KMS-11 (cell line): Measurements from ENCODE around the gene ADCYAP1.
"Not testable (repeated sequence)": the region's sequence is repeated elsewhere in the genome, so short reads cannot be mapped to it uniquely, and the experiment has no call there.

Experiments
- H2AFZ ChIP-seq: fragments of 200-600 bp; sonication (generic); 2 replicates; pipeline ENCODE4 v1.6.1; 2016; ENCODE audit warnings: antibody characterized with exemption, mixed run types, low read depth
- H3K27ac ChIP-seq: fragments of 200-600 bp; sonication (generic); 2 replicates; pipeline ENCODE4 v1.6.1; 2016; ENCODE audit warnings: mild to moderate bottlenecking, mixed run types
- H3K27me3 ChIP-seq: fragments of 200-600 bp; sonication (generic); 2 replicates; pipeline ENCODE4 v1.6.1; 2017; ENCODE audit warnings: mild to moderate bottlenecking, low read depth, mixed run types, moderate library complexity; ENCODE audit not compliant: insufficient read depth
- H3K36me3 ChIP-seq: fragments of 200-600 bp; sonication (generic); 2 replicates; pipeline ENCODE4 v1.6.1; 2017; ENCODE audit warnings: mild to moderate bottlenecking, mixed run types; ENCODE audit not compliant: insufficient read depth
- H3K4me1 ChIP-seq: fragments of 200-600 bp; sonication (generic); 2 replicates; pipeline ENCODE4 v1.6.1; 2016; ENCODE audit warnings: mild to moderate bottlenecking, low read depth, mixed run types; ENCODE audit not compliant: poor library complexity, severe bottlenecking
- H3K4me2 ChIP-seq: fragments of 200-600 bp; sonication (generic); 2 replicates; pipeline ENCODE4 v1.7.0; 2016; ENCODE audit warnings: mild to moderate bottlenecking, mixed run types
- H3K4me3 ChIP-seq: fragments of 200-600 bp; sonication (generic); IDR thresholded peaks from 2 replicates; pipeline ENCODE4 v1.6.1; 2017; ENCODE audit warnings: low read depth, low read length, mixed read lengths; ENCODE audit not compliant: insufficient read depth
- H3K79me2 ChIP-seq: fragments of 200-600 bp; sonication (generic); 2 replicates; pipeline ENCODE4 v1.6.1; 2016; ENCODE audit warnings: low read depth, mixed run types; ENCODE audit not compliant: insufficient read depth
- H3K9ac ChIP-seq: fragments of 200-600 bp; sonication (generic); 2 replicates; pipeline ENCODE4 v1.6.1; 2016; ENCODE audit warnings: mild to moderate bottlenecking, mixed run types
- H4K20me1 ChIP-seq: fragments of 200-600 bp; sonication (generic); 2 replicates; pipeline ENCODE4 v1.6.1; 2016; ENCODE audit warnings: mild to moderate bottlenecking, mixed run types; ENCODE audit not compliant: insufficient read depth
- CTCF ChIP-seq: fragments of 200-600 bp; sonication (generic); conservative IDR thresholded peaks from 2 replicates; pipeline ENCODE4 v1.6.1; 2017; ENCODE audit warnings: low read depth, mild to moderate bottlenecking, antibody characterized with exemption, low read length, moderate library complexity, mixed read lengths

ADCYAP1 gene

GRCh38 chr18:904218-905090 lies at the start of gene ADCYAP1:
ADCYAP1 (plus strand) TSS chr18:904871; CDS start chr18:905387, 516 bp downstream.
- Histone ChIP-seq H3K27me3 (no peaks in the 10 kb centered on the region), H3K4me1 (peaks cover 4% of the 10 kb centered on the region), H3K27ac (no peak within 1 kb of the TSS), H3K4me2 (no peak within 1 kb of the TSS), H4K20me1 (no peaks in the 10 kb centered on the region), H2AFZ (no peak within 1 kb of the TSS), H3K4me3 (no peak within 1 kb of the TSS), H3K36me3 (no peaks in the 10 kb centered on the region), H3K9ac (no peak within 1 kb of the TSS), H3K79me2 (no peaks in the 10 kb centered on the region)
- TF ChIP-seq CTCF, result no peak

DNA sequence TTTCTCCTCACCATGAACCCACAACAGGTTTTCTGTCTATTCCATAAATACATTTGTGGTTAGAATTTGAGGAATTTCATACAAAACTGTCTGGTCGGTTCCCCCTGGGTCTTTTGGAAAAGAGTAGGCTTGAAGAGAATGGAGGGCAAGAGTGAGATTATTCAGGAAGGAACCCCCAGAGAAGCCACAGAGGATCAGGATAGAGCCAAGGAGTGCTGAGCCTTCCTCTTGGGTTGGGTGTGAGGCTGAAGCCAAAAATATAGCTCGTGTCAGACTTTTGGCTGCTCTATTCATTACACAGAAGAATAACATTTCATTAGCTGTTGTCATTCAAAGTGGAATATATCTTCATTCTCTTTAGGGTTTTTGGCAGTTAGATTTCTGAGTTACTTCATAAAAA lies 46.7 kb upstream of the ADCYAP1 start:
- no peak overlapping the region for H3K4me2 ChIP-seq
- H4K20me1 ChIP-seq, result no peaks in the 10 kb centered on the region
- no peak overlapping the region for H3K9ac ChIP-seq
- no peaks in the 10 kb centered on the region for H3K4me1 ChIP-seq
- no peaks in the 10 kb centered on the region for H3K36me3 ChIP-seq
- no peaks in the 10 kb centered on the region for H3K27me3 ChIP-seq
- TF ChIP-seq CTCF, result no peak
- no peaks in the 10 kb centered on the region for H3K79me2 ChIP-seq
- H2AFZ ChIP-seq, result no peak overlapping the region
- no peak overlapping the region for H3K4me3 ChIP-seq
- no peak overlapping the region for H3K27ac ChIP-seq

DNA sequence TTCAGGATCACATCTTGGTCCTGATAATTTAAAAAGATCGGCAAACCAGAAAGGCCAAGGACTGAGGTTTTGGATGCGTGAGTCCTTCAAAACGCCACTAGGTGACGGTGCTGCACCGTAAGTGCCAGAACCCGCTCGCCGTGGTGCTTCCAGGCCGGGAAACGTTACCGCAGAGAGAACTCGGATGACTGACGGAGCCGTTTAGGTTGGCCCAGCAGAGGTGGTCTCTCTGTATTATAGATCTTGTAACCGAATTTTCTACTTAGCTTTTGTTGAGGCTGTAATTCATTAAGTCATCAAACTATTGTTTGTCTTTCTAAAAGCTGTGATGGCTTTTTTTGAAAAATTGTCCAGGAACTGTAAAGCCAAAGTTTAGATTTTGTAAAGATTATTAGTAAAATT lies 39.8 kb upstream of the ADCYAP1 start:
- TF ChIP-seq CTCF, result peak; percentile 88
- Histone ChIP-seq H3K4me3 (no peak overlapping the region), H2AFZ (peak overlapping the region; percentile 1; the same call in 1 of the 2 replicates), H3K27ac (no peak overlapping the region), H4K20me1 (no peaks in the 10 kb centered on the region), H3K9ac (no peak overlapping the region), H3K27me3 (no peaks in the 10 kb centered on the region), H3K4me1 (no peaks in the 10 kb centered on the region), H3K4me2 (no peak overlapping the region), H3K79me2 (no peaks in the 10 kb centered on the region), H3K36me3 (no peaks in the 10 kb centered on the region)

DNA sequence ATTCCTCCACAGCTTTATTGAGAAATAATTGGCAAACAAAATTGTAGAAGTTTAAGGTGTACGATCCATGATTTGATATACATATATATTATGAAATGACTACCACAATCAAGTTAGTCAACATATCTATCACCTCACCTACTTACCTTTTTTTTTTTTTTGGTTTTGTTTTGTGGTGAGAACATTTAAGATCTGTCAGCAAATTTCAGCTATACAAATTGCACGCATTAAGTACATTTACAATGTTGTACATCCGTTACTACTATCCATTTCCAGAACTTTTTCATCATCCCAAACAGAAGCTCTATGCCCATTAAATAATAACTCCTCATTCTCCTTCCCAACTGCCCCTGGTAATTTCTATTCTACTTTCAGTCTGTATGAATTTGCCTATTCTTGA lies 37.4 kb upstream of the ADCYAP1 start:
- no peak for TF ChIP-seq CTCF
- Histone ChIP-seq H4K20me1 (no peaks in the 10 kb centered on the region), H3K36me3 (no peaks in the 10 kb centered on the region), H3K79me2 (no peaks in the 10 kb centered on the region), H3K4me2 (no peak overlapping the region), H3K9ac (no peak overlapping the region), H3K27me3 (no peaks in the 10 kb centered on the region), H3K4me3 (no peak overlapping the region), H2AFZ (no peak overlapping the region), H3K27ac (no peak overlapping the region), H3K4me1 (no peaks in the 10 kb centered on the region)

GRCh38 chr18:873426-873825 lies 31.2 kb upstream of the ADCYAP1 start:
- not testable (repeated sequence) for H3K4me2 ChIP-seq, H3K79me2 ChIP-seq, H3K36me3 ChIP-seq, H3K27ac ChIP-seq, H3K9ac ChIP-seq, H3K4me3 ChIP-seq, H3K4me1 ChIP-seq, H2AFZ ChIP-seq, H3K27me3 ChIP-seq, H4K20me1 ChIP-seq
